Suprapubic skin (tissue), 3 donors: ENCODE data around the gene NRG3.

Experiments
- CTCF ChIP-seq, 2 donors: fragments of 200-600 bp in 1 of 2; fragments of 450-650 bp in 1 of 2; sonication (generic) in 1 of 2; IDR thresholded peaks; one replicate each; pipeline ENCODE4 v1.5.1; 2016 to 2019; ENCODE audit warnings: antibody characterized with exemption in 2 of 2, mild to moderate bottlenecking in 1 of 2, moderate library complexity in 1 of 2
- POLR2AphosphoS5 ChIP-seq, 3 donors: sonication (generic); formaldehyde crosslinking; IDR thresholded peaks; one replicate each; pipeline ENCODE4 v1.6.1; 2017; ENCODE audit warnings: antibody characterized with exemption in 3 of 3

GRCh38 chr10:82938331-82938730 is 1063.3 kb downstream of the NRG3 start:
- no peak for TF ChIP-seq CTCF (IDR thresholded peaks at IDR 0.05)
- TF ChIP-seq POLR2AphosphoS5 (IDR thresholded peaks at IDR 0.05): no peak
